Activated effector memory CD4-positive, alpha-beta T cell treated with Interleukin-2 at 50 U/mL for 16 hours (primary cell): ENCODE data around the gene ZNRF4.

Experiments used
- DNase-seq: peaks from one replicate; pipeline ENCODE4 v3.0.0-alpha.2; 2020

ZNRF4 gene

DNA sequence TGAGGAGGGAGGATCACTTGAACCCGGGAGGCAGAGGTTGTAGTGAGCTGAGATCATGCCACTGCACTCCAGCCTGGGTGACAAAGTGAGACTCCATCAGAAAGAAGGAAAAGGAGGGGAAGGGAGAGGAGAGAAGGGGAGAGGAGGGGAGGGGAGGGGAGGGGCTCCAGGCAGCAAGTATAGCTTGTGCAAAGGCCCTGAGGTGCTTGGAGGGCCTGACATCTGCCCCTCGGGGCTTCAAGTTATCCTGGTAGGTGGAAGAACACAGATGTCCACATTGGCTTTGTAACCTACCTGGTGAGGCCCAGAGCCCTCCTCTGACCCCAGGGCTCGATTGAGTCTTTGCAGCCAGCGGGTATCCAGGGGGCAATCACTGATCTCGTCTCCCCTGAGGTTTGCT is 11.5 kb upstream of the ZNRF4 start:
- no peak for DNase-seq

DNA sequence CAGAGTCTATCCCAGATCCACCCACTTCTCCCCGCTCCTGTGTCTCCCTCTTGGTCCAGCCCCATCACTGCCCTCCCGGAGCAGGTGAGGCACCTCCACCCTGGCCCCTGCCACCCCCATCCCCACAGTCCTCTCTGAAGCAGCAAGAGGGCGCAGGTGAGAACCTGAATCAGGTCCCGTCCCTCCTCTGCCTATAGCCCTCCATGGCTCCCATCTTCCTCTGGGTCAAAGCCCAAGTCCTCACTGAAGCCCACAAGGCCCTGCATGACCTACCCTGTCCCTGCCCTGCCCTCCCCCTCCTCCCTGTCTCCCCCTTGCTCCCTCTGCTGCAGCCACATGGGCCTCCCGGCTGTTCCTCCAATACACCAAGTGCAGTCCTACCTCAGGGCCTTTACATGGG is 10.8 kb upstream of the ZNRF4 start:
- no peak for DNase-seq

DNA sequence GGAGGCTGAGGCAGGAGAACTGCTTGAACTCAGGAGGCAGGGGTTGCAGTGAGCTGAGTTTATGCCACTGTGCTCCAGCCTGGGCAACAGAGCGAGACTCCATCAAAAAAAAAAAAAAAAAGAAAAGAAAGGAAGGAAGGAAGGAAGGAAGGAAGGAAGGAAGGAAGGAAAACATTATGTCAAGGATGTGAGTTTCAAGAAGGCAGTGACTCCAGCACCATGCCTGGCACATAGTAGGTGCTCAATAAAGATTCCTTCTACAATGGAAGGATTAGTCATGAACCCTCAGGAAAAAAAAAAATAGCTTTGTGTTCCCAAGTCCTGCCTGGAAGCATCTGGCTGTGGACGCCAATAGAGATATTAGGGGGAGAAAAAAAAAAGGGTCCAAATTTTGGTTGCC is 10.1 kb upstream of the ZNRF4 start:
- DNase-seq: no peak

DNA sequence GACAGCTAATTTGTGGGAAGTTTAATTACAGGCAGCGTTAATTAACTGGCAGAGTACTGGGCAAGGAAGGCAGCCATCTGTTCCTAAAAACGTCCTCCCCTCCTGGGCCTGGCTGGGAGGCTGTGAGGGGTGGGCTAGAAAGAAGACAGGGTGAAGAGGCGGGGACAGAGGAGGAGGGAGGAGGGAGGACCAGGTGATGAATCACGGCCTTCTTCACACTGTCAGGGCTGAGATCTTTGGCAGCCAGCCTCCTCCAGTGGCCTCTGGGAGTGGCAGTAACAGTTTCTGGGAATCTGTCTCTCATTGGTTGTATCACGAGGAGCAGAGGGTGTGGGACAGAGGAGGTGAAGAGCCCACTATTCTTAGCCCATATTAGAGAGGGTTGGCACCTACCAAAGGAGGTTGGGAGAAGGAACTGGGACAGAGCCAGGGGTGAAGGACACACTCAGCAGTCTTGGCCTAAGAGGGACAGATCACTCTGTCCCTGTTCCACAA is 9.6 kb upstream of the ZNRF4 start:
- no peak for DNase-seq

DNA sequence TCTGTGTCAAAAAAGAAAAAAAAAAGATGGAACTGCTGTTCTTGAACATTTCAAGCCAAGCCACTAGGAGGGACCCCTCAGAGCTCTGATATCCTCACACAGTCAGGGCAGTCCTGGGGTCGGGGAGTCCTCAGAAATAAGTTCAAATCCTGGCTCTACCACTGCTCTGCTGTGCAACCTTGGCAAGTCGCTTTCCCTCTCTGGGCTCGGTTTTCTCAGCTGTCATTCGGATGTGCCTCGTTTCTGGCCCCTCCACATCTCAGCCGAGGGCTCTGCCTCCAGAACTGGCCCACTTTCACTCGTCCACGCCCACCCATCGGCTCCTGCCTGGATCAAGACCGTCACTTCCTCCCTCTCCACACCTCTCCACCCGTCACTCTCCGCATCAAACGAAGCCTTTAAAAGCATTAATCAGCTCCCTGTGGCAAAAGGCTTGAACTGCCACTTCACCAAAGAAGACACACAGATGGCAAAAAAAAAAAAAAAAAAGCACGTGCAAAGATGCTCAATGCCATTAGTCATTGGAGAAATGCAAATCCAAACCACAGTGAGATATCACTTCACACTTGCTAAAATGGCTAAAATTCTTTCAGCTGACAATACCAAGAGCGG is 7.4 kb upstream of the ZNRF4 start:
- no peak for DNase-seq

DNA sequence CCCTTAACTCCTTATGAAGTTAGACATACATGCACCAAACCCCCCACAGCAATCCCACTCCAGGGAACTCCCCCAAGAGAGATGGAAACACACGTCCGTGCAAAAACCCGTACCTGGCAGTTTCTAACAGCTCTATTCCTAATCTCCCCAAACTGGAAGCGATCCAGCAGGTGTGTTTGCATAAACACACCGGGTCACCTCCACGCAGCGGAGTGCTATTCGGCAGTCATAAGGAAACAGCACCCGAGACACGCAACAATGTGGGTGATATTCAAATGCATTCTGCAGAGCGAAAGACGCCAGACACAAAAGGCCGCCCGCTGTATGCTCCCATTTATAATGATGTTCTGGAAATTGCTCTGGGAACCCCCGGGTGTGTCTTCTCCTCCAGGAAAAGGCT is 6.8 kb upstream of the ZNRF4 start:
- DNase-seq: no peak

DNA sequence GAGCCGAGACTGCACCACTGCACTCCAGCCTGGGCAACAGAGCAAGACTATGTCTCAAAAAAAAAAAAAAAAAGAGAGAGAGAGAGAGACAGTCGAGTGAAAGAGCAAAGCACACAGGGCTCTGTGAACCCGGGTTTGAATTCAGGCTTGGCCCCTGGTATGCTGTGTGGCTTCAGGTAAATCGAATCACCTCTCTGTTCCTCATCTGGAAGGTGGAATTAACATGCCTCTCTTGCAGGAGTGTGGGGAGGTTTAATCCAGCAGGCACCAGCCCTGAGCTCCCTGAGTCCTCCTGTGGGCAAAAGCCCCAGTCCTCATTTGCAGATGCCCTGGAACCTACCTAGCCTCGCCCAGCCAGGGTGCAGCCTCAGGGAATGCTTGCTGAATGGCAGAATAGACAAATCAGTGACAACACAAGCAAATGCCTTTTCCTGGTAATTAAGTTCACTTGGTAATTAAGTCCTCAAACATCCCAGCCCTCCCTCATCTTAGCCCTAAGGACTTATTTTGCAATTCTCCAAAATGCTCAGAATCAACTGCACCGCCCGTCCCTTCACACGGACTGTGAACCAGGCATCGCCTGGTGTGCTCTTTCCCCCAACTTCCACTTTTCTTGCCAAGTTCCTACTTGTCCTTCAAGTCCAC is 4.6 kb upstream of the ZNRF4 start:
- no peak for DNase-seq

DNA sequence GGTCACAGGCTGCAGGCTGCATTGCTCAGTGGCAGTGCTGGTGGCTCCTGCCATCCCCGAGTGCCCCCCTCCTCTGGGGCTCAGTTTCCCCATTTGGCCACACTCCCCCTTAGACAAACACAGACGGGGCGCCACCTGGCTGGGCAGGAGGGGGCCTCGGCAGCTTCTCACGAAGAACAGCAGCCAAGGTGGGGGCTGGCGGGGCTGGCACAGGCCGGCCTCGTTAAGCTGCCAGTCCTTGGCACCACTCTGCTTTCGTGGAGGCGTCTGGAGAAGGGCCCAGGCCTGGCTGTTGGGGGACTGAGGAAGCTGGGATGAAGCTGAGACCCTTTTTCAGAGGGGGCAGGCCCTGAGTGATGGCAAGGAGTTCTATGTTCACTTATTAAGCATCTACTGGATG is 3.7 kb upstream of the ZNRF4 start:
- no peak for DNase-seq

DNA sequence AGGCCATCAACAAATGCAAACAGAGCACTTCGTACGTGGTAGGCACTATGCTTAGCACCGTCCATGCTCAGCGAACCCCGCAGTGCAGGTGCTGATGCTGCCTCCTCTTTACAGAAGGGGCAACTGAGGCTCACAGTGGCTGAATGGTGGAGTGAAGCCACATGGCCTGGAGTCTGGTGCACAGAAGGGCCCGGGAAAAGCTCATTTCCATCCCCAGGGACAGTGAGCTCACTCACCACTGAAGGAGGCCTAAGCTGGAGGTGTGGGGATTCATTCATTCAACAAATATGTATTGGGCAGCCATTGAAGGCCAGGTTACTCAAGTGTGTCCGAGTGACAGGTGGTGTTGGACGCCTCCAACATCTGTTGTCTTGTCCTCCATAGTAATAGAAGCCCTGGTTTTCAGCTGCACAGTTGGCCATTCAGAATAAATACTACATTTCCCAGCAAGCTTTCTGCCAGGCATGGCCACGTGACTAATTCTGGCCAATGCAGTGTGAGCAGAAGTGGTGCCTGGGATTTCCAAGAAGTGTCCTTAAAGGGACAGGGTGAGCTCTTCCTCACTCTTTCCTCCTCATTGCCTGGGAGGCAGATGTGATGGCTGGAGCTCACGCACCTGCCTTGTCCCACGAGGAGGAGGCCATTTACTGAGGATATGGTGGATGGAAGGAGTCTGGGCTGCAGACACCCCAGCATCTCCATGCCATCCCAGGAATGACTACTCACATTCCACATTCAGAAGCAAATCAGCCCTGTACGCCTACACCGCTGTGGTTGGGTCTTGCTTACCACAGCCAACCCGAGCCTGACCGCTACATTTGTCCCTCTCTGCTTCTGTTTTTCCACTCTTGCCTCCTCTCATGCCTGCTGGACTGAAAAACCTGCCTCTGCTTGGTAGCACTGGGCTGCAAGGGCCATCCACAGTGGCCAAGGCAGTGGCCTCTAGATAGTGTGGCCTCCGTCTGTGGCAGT is 2.3 kb upstream of the ZNRF4 start:
- no peak for DNase-seq

DNA sequence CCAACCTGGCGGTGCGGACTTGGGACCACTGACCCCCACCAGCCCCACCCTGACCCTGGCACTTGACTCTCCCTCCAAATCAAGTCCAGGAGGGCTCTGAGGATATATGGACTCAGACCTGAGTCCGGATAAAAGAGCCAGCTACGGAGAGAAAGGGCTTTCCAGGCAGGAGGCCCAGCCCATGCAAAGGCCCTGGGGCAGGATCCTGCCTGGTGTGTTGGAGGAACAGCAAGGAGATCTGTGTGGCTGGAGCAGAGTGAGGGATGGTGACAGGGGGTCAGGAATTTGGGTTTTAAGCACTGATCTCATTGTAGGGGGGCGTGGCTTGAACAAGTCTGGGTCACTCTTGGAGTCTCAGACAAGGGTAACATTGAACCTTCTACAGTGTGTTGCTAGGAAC is 474 bp upstream of the ZNRF4 start:
- DNase-seq: no peak

DNA sequence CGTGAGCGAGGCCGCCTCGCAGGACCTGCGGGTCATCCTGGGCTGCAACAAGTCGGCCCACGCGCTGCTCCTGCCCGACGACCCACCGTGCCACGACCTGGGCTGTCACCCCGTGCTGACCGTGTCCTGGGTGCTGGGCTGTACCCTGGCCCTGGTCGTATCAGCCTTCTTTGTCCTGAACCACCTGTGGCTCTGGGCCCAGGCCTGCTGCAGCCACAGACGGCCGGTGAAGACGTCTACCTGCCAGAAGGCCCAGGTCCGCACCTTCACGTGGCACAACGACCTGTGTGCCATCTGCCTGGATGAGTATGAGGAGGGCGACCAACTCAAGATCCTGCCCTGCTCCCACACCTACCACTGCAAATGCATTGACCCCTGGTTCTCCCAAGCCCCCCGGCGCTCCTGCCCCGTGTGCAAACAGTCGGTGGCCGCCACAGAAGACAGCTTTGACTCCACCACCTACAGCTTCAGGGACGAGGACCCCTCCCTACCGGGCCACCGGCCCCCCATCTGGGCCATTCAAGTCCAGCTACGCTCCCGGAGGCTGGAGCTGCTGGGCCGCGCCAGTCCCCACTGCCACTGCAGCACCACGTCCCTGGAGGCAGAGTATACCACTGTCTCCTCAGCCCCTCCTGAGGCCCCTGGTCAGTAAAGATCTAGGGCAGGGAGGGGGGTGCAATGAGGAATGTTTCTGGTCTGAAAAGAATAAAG is 1.1 kb downstream of the ZNRF4 start:
- no peak for DNase-seq

DNA sequence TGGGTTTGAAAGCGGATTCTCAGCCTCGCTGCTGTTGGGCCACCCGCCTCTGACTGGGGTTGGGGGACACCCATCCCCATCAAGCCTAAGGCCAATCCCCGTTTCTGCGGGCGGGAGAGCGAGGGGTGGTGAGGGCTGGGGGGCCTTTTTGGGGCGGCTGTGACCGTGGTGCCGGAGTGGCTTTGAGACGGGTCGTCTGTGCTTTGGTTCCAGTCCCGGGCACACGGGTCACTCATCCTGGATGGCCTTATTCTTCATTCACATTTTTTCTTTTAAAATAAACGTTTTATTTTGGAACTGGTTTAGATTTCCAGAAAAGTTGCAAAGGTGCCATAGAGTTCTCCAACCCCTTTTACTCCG is 1.6 kb downstream of the ZNRF4 start:
- no peak for DNase-seq

DNA sequence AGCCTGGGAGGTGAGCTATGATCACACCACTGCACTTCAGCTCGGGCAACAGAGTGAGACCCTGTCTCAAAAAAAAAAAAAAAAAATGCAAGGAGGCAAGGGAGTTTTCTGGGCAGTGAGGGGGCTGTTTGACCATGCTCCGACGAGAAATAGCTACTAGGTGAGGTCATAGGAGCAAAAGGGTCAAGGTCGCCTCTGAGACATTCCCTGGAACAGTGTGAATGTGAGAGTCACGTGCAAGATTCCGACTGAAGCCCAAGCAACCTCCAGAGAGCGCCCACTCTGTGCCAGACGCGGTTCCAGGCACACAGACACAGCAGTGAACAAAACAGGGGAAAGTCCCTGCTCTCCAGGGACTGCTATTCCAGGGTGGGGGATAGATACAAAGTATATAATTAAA is 2.5 kb downstream of the ZNRF4 start:
- no peak for DNase-seq

DNA sequence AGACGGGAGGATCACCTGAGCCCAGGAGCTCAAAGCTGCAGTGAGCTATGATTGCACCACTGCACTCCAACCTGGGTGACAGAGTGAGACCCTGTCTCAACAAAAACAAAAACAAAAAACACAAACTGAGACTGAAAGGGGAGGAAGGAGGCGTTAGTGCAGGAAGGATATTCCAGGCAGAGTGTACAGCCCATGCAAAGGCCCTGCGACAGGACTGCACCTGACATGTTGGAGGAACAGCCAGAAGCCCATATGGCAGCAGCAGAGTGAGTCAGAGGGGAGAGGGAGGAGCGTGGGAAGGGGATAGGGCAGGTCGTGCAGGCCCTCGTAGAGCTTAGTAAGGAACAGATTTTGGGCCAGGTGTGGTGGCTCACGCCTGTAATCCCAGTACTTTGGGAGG is 3.2 kb downstream of the ZNRF4 start:
- DNase-seq: no peak

DNA sequence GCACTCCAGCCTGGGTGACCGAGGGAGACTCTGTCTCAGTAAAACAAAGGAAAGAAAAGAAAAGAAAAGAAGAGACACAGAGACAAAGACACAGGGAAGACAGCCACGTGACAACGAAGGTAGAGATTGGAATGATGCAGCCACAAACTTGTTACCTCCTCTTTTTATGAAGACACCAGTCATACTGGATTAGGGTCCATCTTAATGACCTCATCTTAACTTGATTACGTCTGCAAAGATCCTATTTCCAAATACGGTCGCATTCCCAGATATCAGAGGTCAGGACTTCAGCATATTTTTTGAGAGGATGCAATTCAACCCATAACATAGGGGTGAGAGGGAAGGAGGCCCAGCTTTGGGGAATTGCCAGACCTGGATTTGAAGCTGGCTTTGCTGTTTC is 4.1 kb downstream of the ZNRF4 start:
- DNase-seq: no peak

DNA sequence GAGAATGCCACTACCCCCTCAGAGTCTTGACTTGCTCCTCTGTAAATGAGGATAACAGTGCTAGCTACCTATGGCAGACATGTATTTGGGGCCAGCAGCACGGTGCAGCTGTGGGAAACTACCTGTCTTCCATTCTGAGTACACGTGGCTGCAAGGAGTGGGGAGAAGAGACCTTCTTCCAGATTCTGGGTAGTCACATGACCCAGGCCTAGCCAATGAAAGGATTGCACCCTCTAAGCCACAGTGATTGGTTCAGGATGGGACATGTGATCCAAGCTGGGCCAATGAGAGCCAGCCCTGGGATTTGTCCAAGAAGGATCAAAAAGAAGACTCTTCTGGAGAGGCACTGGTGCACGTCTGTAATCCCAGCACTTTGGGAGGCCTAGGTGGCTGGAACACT is 5.5 kb downstream of the ZNRF4 start:
- DNase-seq: no peak

DNA sequence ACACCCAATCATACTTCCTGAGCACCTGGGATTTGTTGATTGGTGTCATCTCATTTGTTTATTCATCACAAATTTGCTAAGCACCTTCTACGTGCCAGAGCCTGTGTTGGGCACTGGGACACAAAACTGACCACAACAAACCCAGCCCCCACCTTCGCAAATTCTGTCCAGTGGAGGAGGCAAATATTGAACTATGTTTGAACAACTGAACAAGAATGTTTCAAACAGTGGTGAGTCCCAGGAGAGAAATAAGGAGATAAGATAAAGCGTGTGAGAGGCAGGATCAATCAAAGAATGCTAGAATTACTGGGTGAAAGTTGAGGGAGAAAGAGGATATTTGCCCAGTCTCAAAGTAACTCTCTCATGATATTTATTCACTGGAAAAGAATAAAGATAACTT is 8.7 kb downstream of the ZNRF4 start:
- DNase-seq: no peak

DNA sequence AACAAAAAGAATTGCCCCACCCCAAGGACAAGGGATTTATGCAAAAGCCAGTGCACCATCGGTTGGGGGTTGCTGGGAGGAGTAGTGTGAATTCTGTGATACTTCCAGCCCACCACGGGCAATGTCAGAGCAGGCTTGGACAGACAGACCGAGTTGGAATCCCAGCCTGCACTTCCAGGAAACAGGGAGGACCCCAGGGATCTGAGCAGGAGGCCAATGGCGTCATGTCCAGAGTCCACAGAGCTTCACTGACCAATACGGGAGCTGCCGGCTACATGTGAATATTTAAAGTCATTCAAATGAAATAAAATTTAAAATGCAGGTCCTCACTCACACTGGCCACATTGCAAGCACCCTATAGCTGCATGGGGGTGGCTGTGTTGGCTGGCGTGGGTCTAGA is 10.9 kb downstream of the ZNRF4 start:
- DNase-seq: no peak

DNA sequence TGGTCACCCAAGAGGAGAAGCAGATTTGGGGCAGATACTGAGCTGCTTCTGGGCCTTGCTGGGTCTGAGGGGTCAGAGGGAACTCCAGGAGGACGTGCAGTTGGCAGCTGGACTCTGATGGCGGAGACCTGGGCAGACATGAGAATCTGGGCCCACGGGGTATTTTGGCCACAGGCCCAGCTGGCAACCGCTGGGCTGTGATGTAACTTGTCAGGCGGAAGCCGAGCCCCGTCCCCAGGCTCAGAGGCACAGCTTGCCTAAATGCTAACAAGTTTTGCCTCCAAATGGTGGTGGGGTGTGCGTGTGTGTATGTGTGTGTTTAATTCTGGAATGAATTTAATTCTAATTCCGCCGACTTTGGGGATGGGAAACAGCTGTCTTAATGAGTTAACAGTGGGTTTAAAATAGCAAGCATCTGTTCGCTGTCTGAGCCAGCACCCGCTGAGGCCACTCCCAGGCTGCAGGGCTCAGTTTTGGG is 11.6 kb downstream of the ZNRF4 start:
- no peak for DNase-seq

DNA sequence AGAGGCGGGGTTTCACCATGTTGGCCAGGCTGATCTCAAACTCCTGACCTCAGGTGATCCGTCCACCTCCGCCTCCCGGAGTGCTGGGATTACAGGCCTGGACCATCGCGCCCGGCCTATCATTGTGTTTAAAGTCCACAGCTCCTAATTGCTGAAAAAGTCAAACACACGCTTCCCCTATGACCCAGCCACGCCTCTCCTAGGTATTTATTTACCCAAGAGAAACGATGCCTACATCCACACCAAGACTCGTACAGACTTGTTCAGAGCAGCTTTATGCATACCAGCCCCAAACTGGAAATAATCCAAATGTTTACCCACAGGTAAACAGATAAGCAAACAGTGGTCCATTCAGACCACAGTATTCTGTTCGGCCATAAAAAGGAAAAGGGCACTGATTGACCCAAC is 15.1 kb downstream of the ZNRF4 start:
- DNase-seq: no peak

DNA sequence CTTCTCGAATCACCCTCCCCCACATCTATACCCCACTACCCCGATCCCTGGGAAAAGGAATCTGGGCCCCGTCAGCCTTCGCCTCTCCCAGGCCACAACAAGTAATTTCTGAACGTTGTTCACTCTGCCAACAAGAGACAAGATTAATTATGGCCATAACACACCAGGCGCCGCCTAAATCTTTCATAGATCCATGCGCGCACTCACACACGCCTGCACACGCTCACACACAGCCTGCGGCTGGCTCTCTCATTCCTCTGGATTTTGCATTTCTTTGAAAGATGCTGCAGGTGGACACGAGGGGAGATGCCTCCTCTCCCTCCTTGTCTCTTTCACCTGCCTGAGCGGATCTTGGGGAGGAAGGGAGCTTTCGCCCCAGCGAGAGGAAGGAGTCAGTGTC is 17.1 kb downstream of the ZNRF4 start:
- no peak for DNase-seq

DNA sequence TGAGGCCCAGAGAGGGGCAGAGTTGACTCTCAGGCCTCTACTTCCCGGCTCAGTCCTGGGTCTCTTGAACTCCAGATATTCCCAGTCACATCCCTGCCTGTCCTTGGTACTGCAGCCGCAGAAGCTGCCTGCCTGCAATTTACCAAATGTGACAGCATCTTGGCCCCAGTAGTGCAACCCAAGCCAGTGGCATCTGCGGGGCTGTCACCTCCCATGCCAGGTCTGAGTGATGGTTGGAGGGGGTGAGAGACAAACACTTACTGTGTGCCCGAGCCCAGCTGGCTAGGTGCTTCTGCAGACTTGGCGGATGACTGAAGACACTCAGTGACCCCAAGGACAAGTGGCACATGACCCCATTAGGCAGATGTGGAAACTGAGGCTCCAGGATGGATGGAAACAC is 18.4 kb downstream of the ZNRF4 start:
- DNase-seq: no peak
